ENCODE data around the gene MFRP.

The MFRP gene

GRCh38 chr11:119335091-119335654 is 11.3 kb downstream of the MFRP start:
- TF ChIP-seq CTCF (IDR thresholded peaks at IDR 0.05; ENCODE audit: control extremely low read depth, extremely low read depth, low read depth, missing control alignments): no peak
- ChIA-PET CTCF (interaction anchor here (0.9 to 6.0 kb wide), 5 partner anchors 13 to 190 kb away, joined by 3 to 69 read pairs (median 3); no protein-coding TSS in a partner anchor), POLR2A (no interaction called here)
- no peak for DNase-seq (ENCODE audit: extremely low spot score)

- ChIA-PET CTCF (interaction anchor here (0.9 to 6.0 kb wide), 2 partner anchors 12 to 22 kb away, joined by 3 to 69 read pairs; no protein-coding TSS in a partner anchor), POLR2A (no interaction called here)
- DNase-seq (ENCODE audit: extremely low spot score): peak; percentile 99
- no peak for TF ChIP-seq CTCF (IDR thresholded peaks at IDR 0.05; ENCODE audit: control extremely low read depth, extremely low read depth, low read depth, missing control alignments)
Observed at GRCh38 chr11:119334174-119334930, 12.2 kb downstream of the MFRP start, which contains the start of gene RNF26. Gene RNF26 (plus strand): TSS chr11:119334527. CDS start chr11:119335123, 596 bp downstream.

- CTCF ChIA-PET: interaction anchor here (0.7 to 6.0 kb wide), 4 partner anchors 8 to 126 kb away, joined by 3 to 69 read pairs (median 4); partner anchors contain the start of gene CBL
- POLR2A ChIA-PET: no interaction called here
- no peak for TF ChIP-seq CTCF (IDR thresholded peaks at IDR 0.05; ENCODE audit: control extremely low read depth, extremely low read depth, low read depth, missing control alignments)
- DNase-seq (ENCODE audit: extremely low spot score): no peak
Observed at GRCh38 chr11:119332111-119332765, 14.3 kb downstream of the MFRP start.

- CTCF ChIA-PET: interaction anchor here (0.7 to 6.0 kb wide), 3 partner anchors 8 to 10 kb away, joined by 3 to 69 read pairs (median 43); no protein-coding TSS in a partner anchor
- POLR2A ChIA-PET: no interaction called here
- DNase-seq (ENCODE audit: extremely low spot score): no peak
- TF ChIP-seq CTCF (IDR thresholded peaks at IDR 0.05; ENCODE audit: control extremely low read depth, extremely low read depth, low read depth, missing control alignments): no peak
Observed at GRCh38 chr11:119330237-119330636, 16.3 kb downstream of the MFRP start.

GRCh38 chr11:119329320-119329719 is 17.2 kb downstream of the MFRP start:
- DNase-seq (ENCODE audit: extremely low spot score): no peak
- CTCF ChIA-PET: interaction anchor here (0.7 to 5.3 kb wide), 2 partner anchors 8 to 11 kb away, joined by 3 to 43 read pairs; no protein-coding TSS in a partner anchor
- POLR2A ChIA-PET: no interaction called here
- no peak for TF ChIP-seq CTCF (IDR thresholded peaks at IDR 0.05; ENCODE audit: control extremely low read depth, extremely low read depth, low read depth, missing control alignments)

GRCh38 chr11:119324189-119324588 is 22.3 kb downstream of the MFRP start:
- ChIA-PET POLR2A (interaction anchor here (0.5 kb wide), 1 partner anchor 283 kb away, joined by 6 read pairs; no protein-coding TSS in a partner anchor), CTCF (interaction anchor here (0.7 to 6.7 kb wide), 46 partner anchors 9 to 634 kb away, joined by 3 to 131 read pairs (median 6); partner anchors contain the start of genes C1QTNF5, CBL, DPAGT1 and HINFP)

More at GRCh38 chr11:119324189-119324588, 22.3 kb downstream of the MFRP start:
- no peak for DNase-seq (ENCODE audit: extremely low spot score)
- no peak for TF ChIP-seq CTCF (IDR thresholded peaks at IDR 0.05; ENCODE audit: control extremely low read depth, extremely low read depth, low read depth, missing control alignments)
